ENCODE data around the gene TMEM106C. TPM values are rescaled to one million over a fixed set of nuclear protein-coding genes. Genes with fewer than 3 reads are reported as not detected.

The TMEM106C gene
- total and polyA plus RNA-seq, 2 of the 13 experiments (the other 11 are each of a cell fraction or from before 2014, with no cell fraction given), result 132 to 192 TPM

DNA sequence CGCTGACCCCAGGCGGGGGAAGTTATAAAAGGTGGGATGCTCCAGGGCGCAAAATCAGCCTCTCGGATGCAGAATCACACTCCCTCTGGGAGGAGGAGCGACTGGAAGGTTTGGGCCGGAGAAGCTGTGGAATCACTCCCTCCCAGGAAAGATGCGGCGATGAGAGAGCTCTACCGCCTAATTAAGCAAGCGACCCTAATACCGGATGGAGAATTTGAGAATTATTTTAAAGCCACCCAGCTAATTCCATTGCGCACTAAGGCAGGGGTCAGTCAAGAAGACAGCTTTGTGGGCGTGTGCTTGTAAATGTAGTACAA is 39.0 kb downstream of the TMEM106C start (continued):
- no peak for TF ChIP-seq IKZF1 (IDR thresholded peaks at IDR 0.05)
- TF ChIP-seq, protein P1, sequence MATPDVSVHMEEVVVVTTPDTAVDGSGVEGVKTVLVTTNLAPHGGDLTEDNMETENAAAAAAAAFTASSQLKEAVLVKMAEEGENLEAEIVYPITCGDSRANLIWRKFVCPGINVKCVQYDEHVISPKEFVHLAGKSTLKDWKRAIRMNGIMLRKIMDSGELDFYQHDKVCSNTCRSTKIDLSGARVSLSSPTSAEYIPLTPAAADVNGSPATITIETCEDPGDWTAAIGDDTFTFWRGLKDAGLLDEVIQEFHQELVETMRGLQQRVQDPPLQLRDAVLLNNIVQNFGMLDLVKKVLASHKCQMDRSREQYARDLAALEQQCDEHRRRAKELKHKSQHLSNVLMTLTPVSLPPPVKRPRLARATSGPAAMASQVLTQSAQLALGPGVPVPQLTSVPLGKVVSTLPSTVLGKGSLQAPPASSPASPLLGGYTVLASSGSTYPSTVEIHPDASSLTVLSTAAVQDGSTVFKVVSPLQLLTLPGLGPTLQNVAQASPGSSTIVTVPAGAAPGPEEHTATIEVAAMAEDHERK (CRISPR knock-in tag; IDR thresholded peaks at IDR 0.05; ENCODE audit: low read depth), result no peak
- 0 out of 2 replicates have a peak, but pooled peaks have one; percentile 14 for TF ChIP-seq MTF2 (CRISPR knock-in tag; IDR thresholded peaks at IDR 0.05; ENCODE audit: borderline replicate concordance)

GRCh38 chr12:48002773-48003218 is 39.4 kb downstream of the TMEM106C start:
- peaks cover 57% of the 10 kb centered on the region for H3K4me1 ChIP-seq (ENCODE audit: insufficient read depth, low read length)
- no peaks in the 10 kb centered on the region for H3K79me2 ChIP-seq (ENCODE audit: insufficient read depth, low read length)
- H3K4me2 ChIP-seq (ENCODE audit: low read depth, low read length), result peak overlapping the region; percentile 73
- intact Hi-C loops (cut with micrococcal nuclease; ENCODE audit: unreplicated experiment), result loop anchor here (2.0 to 10.0 kb wide), 2 partner anchors 60 to 102 kb away; partner anchors contain the start of gene SENP1
- H3K27me3 ChIP-seq (ENCODE audit: control insufficient read depth in 1 of 2, insufficient read depth in 2 of 2, low read length in 2 of 2), result peaks cover 6 to 53% of the 10 kb centered on the region in 2 experiments
- H3K36me3 ChIP-seq (replicated peaks in 1 of 2; ENCODE audit: control insufficient read depth in 1 of 2, insufficient read depth in 2 of 2, low read length in 2 of 2), result no peaks in the 10 kb centered on the region
- no peak overlapping the region for H3K27ac ChIP-seq (ENCODE audit: extremely low read length, insufficient read depth, low read length)
- no peak for DNase-seq (ENCODE audit: low spot score)
- peak overlapping the region in 2 of 3 experiments; percentile 38 to 64; a peak in 3 of 6 replicates for H3K4me3 ChIP-seq (replicated peaks in 1 of 3; ENCODE audit: insufficient read depth in 1 of 3, low read depth in 2 of 3, low read length in 3 of 3)
- CTCF ChIA-PET (ENCODE audit: low intra/inter-chr PET ratio, low total read pairs), result no interaction called here
- WGBS (ENCODE audit: low lambda C conversion rate), result 3% methylated on average over 19 of the region's 26 CpGs
- in situ Hi-C loops (cut with HindIII; ENCODE audit: extremely low pct_ligation_motif_present, low pct_unique_long_range_greater_than_20kb), result no loop called here
- no peak for FAIRE-seq
- peak; percentile 53 for ATAC-seq
- BruUV-seq (replicated peaks), result no TSS peak
- H3K9ac ChIP-seq (ENCODE audit: insufficient read depth, low read depth, low read length), result no peak overlapping the region
- H2AFZ ChIP-seq (ENCODE audit: low read length), result no peak overlapping the region
- H4K20me1 ChIP-seq (ENCODE audit: insufficient read depth, low read length), result no peaks in the 10 kb centered on the region
- POLR2A ChIA-PET, result no interaction called here
- no peaks in the 10 kb centered on the region for H3K9me3 ChIP-seq (ENCODE audit: low read length)
- no peak for TF ChIP-seq HOXD1 (CRISPR knock-in tag; IDR thresholded peaks at IDR 0.05)
- TF ChIP-seq BRF2 (CRISPR knock-in tag; IDR thresholded peaks at IDR 0.05), result no peak
- TF ChIP-seq KAT8 (CRISPR knock-in tag; IDR thresholded peaks at IDR 0.05), result no peak
- TF ChIP-seq, protein P2, sequence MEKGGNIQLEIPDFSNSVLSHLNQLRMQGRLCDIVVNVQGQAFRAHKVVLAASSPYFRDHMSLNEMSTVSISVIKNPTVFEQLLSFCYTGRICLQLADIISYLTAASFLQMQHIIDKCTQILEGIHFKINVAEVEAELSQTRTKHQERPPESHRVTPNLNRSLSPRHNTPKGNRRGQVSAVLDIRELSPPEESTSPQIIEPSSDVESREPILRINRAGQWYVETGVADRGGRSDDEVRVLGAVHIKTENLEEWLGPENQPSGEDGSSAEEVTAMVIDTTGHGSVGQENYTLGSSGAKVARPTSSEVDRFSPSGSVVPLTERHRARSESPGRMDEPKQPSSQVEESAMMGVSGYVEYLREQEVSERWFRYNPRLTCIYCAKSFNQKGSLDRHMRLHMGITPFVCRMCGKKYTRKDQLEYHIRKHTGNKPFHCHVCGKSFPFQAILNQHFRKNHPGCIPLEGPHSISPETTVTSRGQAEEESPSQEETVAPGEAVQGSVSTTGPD (CRISPR knock-in tag; IDR thresholded peaks at IDR 0.05), result no peak
- no peak for TF ChIP-seq RXRA (CRISPR knock-in tag; IDR thresholded peaks at IDR 0.05)
- TF ChIP-seq, protein P3, sequence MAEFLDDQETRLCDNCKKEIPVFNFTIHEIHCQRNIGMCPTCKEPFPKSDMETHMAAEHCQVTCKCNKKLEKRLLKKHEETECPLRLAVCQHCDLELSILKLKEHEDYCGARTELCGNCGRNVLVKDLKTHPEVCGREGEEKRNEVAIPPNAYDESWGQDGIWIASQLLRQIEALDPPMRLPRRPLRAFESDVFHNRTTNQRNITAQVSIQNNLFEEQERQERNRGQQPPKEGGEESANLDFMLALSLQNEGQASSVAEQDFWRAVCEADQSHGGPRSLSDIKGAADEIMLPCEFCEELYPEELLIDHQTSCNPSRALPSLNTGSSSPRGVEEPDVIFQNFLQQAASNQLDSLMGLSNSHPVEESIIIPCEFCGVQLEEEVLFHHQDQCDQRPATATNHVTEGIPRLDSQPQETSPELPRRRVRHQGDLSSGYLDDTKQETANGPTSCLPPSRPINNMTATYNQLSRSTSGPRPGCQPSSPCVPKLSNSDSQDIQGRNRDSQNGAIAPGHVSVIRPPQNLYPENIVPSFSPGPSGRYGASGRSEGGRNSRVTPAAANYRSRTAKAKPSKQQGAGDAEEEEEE (CRISPR knock-in tag; IDR thresholded peaks at IDR 0.05; ENCODE audit: borderline replicate concordance), result no peak
- no peak for TF ChIP-seq ZSCAN25 (CRISPR knock-in tag; IDR thresholded peaks at IDR 0.05)
- no peak for TF ChIP-seq ZNF333 (CRISPR knock-in tag; IDR thresholded peaks at IDR 0.05; ENCODE audit: borderline replicate concordance)
- peak; percentile 49 for TF ChIP-seq AGO2 (optimal IDR thresholded peaks at IDR 0.05; ENCODE audit: low read depth, low read length)
- no peak for TF ChIP-seq SMC3 (IDR thresholded peaks at IDR 0.05; ENCODE audit: low read length)
- TF ChIP-seq HCFC1 (IDR thresholded peaks at IDR 0.05; ENCODE audit: low read depth, low read length), result no peak
- no peak for TF ChIP-seq ZMAT3 (CRISPR knock-in tag; conservative IDR thresholded peaks at IDR 0.05)
- peak; percentile 38 for TF ChIP-seq SALL1 (CRISPR knock-in tag; IDR thresholded peaks at IDR 0.05)
- 0 out of 2 replicates have a peak, but pooled peaks have one; percentile 66 for TF ChIP-seq EED (CRISPR knock-in tag; IDR thresholded peaks at IDR 0.05)
- peak; percentile 29; the same call in 1 of the 2 replicates for TF ChIP-seq TBX2 (CRISPR knock-in tag; IDR thresholded peaks at IDR 0.05; ENCODE audit: borderline replicate concordance)

Measured in HepG2 (cell line).